NB4 (cell line): Measurements from ENCODE around the gene AGAP1.

Source experiments
- MAX ChIP-seq: IDR thresholded peaks from 2 replicates; pipeline ENCODE4 v1.6.1; 2011; ENCODE audit warnings: low read depth, low read length
- MYC ChIP-seq: IDR thresholded peaks from 2 replicates; pipeline ENCODE4 v1.6.1; 2011; ENCODE audit warnings: low read depth, low read length
- TF ChIP-seq, protein P1 (sequence below): IDR thresholded peaks from one replicate; pipeline ENCODE4 v1.5.1; 2012; ENCODE audit warnings: low read depth, low read length

- TF ChIP-seq, protein P1, sequence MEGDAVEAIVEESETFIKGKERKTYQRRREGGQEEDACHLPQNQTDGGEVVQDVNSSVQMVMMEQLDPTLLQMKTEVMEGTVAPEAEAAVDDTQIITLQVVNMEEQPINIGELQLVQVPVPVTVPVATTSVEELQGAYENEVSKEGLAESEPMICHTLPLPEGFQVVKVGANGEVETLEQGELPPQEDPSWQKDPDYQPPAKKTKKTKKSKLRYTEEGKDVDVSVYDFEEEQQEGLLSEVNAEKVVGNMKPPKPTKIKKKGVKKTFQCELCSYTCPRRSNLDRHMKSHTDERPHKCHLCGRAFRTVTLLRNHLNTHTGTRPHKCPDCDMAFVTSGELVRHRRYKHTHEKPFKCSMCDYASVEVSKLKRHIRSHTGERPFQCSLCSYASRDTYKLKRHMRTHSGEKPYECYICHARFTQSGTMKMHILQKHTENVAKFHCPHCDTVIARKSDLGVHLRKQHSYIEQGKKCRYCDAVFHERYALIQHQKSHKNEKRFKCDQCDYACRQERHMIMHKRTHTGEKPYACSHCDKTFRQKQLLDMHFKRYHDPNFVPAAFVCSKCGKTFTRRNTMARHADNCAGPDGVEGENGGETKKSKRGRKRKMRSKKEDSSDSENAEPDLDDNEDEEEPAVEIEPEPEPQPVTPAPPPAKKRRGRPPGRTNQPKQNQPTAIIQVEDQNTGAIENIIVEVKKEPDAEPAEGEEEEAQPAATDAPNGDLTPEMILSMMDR = no peak
- TF ChIP-seq MYC (no peak), MAX (no peak)
Observed at GRCh38 chr2:235826826-235827225, 333.0 kb downstream of the AGAP1 start.
